WTC11 (cell line): Measurements from ENCODE around the gene IPO13. TPM values are rescaled to one million over a fixed set of nuclear protein-coding genes. Genes with fewer than 3 reads are reported as not detected.

Experiments used
- ATAC-seq: fragments of 200-7000 bp; cut with Tn5 transposase; 2 replicates; pipeline ENCODE4 v1.10.0; 2021; ENCODE audit warnings: mild to moderate bottlenecking, moderate library complexity
- CTCF ChIA-PET: fragments of 300-600 bp; sonication (Branson Sonifier 250); formaldehyde crosslinking; loops from one replicate; lab custom pipeline; 2021; ENCODE audit warnings: antibody characterized with exemption; lab: Charles Lee
- POLR2A ChIA-PET: fragments of 350-600 bp; sonication (Branson Sonifier 250); formaldehyde crosslinking; loops from one replicate; lab custom pipeline; 2021; ENCODE audit warnings: antibody characterized with exemption; lab: Charles Lee
- DNase-seq: peaks from one replicate; pipeline ENCODE4 v3.0.0; 2021; ENCODE audit warnings: low spot score
- H3K27ac Mint-ChIP-seq: 2 replicates; pipeline ENCODE4 v1.8.0; 2021; ENCODE audit warnings: mixed read lengths
- H3K27me3 Mint-ChIP-seq: 2 replicates; pipeline ENCODE4 v1.8.0; 2021; ENCODE audit warnings: low read depth, mild to moderate bottlenecking, moderate library complexity, mixed read lengths
- H3K36me3 Mint-ChIP-seq: 2 replicates; pipeline ENCODE4 v1.8.0; 2021; ENCODE audit warnings: mixed read lengths
- H3K4me1 Mint-ChIP-seq: 2 replicates; pipeline ENCODE4 v1.8.0; 2022; ENCODE audit warnings: mixed read lengths
- H3K4me3 Mint-ChIP-seq: 2 replicates; pipeline ENCODE4 v1.8.0; 2021; ENCODE audit warnings: mild to moderate bottlenecking, moderate library complexity, mixed read lengths
- H3K9me3 Mint-ChIP-seq: 2 replicates; pipeline ENCODE4 v1.8.0; 2021; ENCODE audit warnings: mixed read lengths
- AR ChIP-seq: fragments of 250-450 bp; sonication (Bioruptor Pico); IDR thresholded peaks from 2 replicates; pipeline ENCODE4 v1.9.0; 2021; ENCODE audit warnings: mild to moderate bottlenecking
- CBFB ChIP-seq: sonication (generic); formaldehyde crosslinking; IDR thresholded peaks from 2 replicates; pipeline ENCODE4 v1.8.1; 2022; ENCODE audit warnings: mild to moderate bottlenecking, low read depth, missing genetic modification reagents
- CREB1 ChIP-seq: sonication (generic); formaldehyde crosslinking; IDR thresholded peaks from 2 replicates; pipeline ENCODE4 v1.8.0; 2023; ENCODE audit warnings: mild to moderate bottlenecking, missing genetic modification reagents
- ETV6 ChIP-seq: sonication (generic); formaldehyde crosslinking; IDR thresholded peaks from 2 replicates; pipeline ENCODE4 v1.8.1; 2022; ENCODE audit warnings: mild to moderate bottlenecking, missing genetic modification reagents
- FOXK1 ChIP-seq: sonication (generic); formaldehyde crosslinking; IDR thresholded peaks from 2 replicates; pipeline ENCODE4 v1.8.0; 2022; ENCODE audit warnings: mild to moderate bottlenecking, moderate library complexity, missing genetic modification reagents
- GTF2I ChIP-seq: fragments of 250-450 bp; sonication (Bioruptor Pico); conservative IDR thresholded peaks from 2 replicates; pipeline ENCODE4 v1.4.0; 2021; ENCODE audit warnings: mild to moderate bottlenecking
- IRF2 ChIP-seq: sonication (generic); formaldehyde crosslinking; IDR thresholded peaks from 2 replicates; pipeline ENCODE4 v1.8.0; 2022; ENCODE audit warnings: low read depth, missing genetic modification reagents, borderline replicate concordance
- JAZF1 ChIP-seq: fragments of 250-450 bp; sonication (Bioruptor Pico); IDR thresholded peaks from 2 replicates; pipeline ENCODE4 v1.9.0; 2021; ENCODE audit warnings: moderate library complexity, mild to moderate bottlenecking, inconsistent platforms
- KAT7 ChIP-seq: sonication (generic); formaldehyde crosslinking; IDR thresholded peaks from 2 replicates; pipeline ENCODE4 v1.8.1; 2023; ENCODE audit warnings: missing genetic modification reagents, mild to moderate bottlenecking, borderline replicate concordance
- MYBL2 ChIP-seq: sonication (generic); formaldehyde crosslinking; IDR thresholded peaks from 2 replicates; pipeline ENCODE4 v1.8.1; 2023; ENCODE audit warnings: mild to moderate bottlenecking, moderate library complexity, missing genetic modification reagents
- NFATC4 ChIP-seq: fragments of 250-450 bp; sonication (Bioruptor Pico); IDR thresholded peaks from 2 replicates; pipeline ENCODE4 v1.9.0; 2021; ENCODE audit warnings: mild to moderate bottlenecking
- NFYB ChIP-seq: sonication (generic); formaldehyde crosslinking; conservative IDR thresholded peaks from 2 replicates; pipeline ENCODE4 v1.8.0; 2022; ENCODE audit warnings: low read depth, missing genetic modification reagents
- PRRX2 ChIP-seq: fragments of 250-450 bp; sonication (Bioruptor Pico); IDR thresholded peaks from 2 replicates; pipeline ENCODE4 v1.8.0; 2021; ENCODE audit warnings: mild to moderate bottlenecking
- SP1 ChIP-seq: sonication (generic); formaldehyde crosslinking; conservative IDR thresholded peaks from 2 replicates; pipeline ENCODE4 v1.8.1; 2022; ENCODE audit warnings: missing genetic modification reagents
- TEAD4 ChIP-seq: sonication (generic); formaldehyde crosslinking; IDR thresholded peaks from 2 replicates; pipeline ENCODE4 v1.8.0; 2022; ENCODE audit warnings: mild to moderate bottlenecking, missing genetic modification reagents
- ZNF121 ChIP-seq: sonication (generic); formaldehyde crosslinking; IDR thresholded peaks from 2 replicates; pipeline ENCODE4 v1.8.0; 2023; ENCODE audit warnings: missing genetic modification reagents
- ZNF219 ChIP-seq: sonication (generic); formaldehyde crosslinking; IDR thresholded peaks from 2 replicates; pipeline ENCODE4 v1.8.0; 2023; ENCODE audit warnings: missing genetic modification reagents, mild to moderate bottlenecking, borderline replicate concordance
- ZNF232 ChIP-seq: sonication (generic); formaldehyde crosslinking; IDR thresholded peaks from 2 replicates; pipeline ENCODE4 v1.8.0; 2022; ENCODE audit warnings: mild to moderate bottlenecking, missing genetic modification reagents
- ZNF263 ChIP-seq: sonication (generic); formaldehyde crosslinking; IDR thresholded peaks from 2 replicates; pipeline ENCODE4 v1.8.1; 2022; ENCODE audit warnings: low read depth, mild to moderate bottlenecking, moderate library complexity, missing genetic modification reagents
- ZNF423 ChIP-seq: fragments of 250-450 bp; sonication (Bioruptor Pico); IDR thresholded peaks from 2 replicates; pipeline ENCODE4 v2.1.2; 2022; ENCODE audit warnings: mild to moderate bottlenecking, moderate library complexity
- total RNA-seq: library from RNA; stranded (reverse); gene quantifications from 3 replicates; pipeline ENCODE4 v1.2.3, GENCODE V29; 2021
- TF ChIP-seq, protein P1 (sequence below): fragments of 250-450 bp; sonication (Bioruptor Pico); conservative IDR thresholded peaks from 2 replicates; pipeline ENCODE4 v1.9.0; 2021; ENCODE audit warnings: mild to moderate bottlenecking

IPO13 gene
- total RNA-seq, 1 experiment from 2014 or later: 24.2 TPM

DNA sequence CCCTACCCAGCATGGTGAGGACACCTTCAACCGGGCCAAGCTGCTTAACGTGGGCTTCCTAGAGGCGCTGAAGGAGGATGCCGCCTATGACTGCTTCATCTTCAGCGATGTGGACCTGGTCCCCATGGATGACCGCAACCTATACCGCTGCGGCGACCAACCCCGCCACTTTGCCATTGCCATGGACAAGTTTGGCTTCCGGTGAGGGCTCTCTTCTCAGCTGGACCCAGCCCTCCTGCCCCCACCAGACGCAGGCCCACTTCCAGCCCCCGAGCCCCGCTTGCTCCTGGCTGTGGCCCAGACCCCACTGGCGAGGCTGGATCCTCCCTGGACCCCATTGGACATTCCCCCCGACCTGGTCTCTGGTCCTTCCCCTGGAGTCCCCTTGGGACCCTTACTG is 38.1 kb downstream of the IPO13 start (continued):
- no peak for TF ChIP-seq AR (CRISPR knock-in tag)
- no peak for TF ChIP-seq TEAD4 (CRISPR knock-in tag)
- TF ChIP-seq, protein P1, sequence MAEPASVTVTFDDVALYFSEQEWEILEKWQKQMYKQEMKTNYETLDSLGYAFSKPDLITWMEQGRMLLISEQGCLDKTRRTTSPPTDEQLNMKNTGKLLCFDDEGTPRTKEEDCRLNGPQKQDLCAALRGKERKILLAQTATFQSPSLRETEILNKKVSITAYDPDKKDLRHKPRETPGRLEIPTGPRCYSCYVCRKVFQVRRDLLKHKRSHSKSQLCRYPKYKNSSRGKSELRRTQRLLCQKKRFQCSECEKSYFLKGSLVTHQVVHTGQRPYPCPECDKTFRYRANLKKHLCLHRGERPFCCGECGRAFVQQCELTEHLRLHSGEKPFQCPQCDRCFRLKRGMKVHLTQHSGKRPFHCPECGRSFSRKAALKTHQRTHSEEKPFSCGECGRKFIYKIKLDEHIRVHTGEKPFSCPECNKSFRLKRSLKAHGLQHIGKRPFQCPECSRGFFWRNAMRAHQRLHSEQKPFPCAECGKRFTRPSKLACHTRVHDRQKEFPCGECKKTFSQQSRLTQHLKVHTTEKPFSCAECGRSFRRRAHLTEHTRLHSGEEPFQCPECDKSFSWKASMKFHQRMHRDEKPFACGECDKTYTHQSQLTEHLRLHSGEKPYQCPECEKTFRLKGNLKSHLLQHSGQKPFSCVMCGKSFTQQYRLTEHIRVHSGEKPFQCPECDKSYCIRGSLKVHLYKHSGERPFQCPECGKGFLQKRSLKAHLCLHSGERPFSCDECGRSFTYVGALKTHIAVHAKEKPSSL (CRISPR knock-in tag): no peak

DNA sequence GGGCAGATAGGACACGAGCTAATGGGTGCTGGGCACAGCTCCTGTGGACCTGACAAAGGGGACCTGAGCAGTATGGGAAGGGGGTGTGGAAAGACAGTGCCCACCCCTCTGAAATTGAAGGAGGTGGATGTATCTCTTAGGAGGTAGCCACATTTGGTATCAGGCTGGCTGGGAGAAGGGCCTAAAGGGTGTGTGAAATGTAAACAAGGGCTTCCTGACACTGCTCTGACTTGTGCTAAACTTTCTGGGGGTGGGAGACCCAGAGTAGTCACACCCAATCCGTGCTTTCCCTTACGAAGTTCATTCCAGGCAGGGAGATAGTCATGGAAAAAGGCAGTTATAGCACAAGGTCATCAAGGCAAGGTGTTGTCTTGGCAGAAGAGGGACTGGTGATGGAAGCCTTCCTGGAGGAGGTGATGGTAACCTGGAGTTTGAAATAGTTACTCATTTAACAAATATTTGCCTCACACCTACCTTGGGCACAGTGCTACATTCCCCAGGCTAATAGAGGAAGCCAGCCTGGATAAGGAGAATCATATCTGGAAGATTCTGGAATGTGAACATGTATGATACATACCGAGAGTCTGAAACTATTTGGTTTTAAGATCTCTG is 39.3 kb downstream of the IPO13 start:
- H3K27me3 Mint-ChIP-seq: peaks cover 4% of the 10 kb centered on the region
- ChIA-PET POLR2A (no interaction called here), CTCF (interaction anchor here (1.0 to 1.8 kb wide), 4 partner anchors 9 to 222 kb away, joined by 4 to 8 read pairs (median 4); no protein-coding TSS in a partner anchor)
- no peak for DNase-seq
- no peak overlapping the region; the same call in 1 of the 2 replicates for H3K27ac Mint-ChIP-seq
- H3K36me3 Mint-ChIP-seq: peaks cover 6% of the 10 kb centered on the region; the same call in 1 of the 2 replicates
- H3K9me3 Mint-ChIP-seq: no peaks in the 10 kb centered on the region
- 0 out of 2 replicates have a peak, but pooled peaks cover 3% of the 10 kb centered on the region for H3K4me1 Mint-ChIP-seq
- H3K4me3 Mint-ChIP-seq: no peak overlapping the region
- no peak for TF ChIP-seq GTF2I (CRISPR knock-in tag)
- no peak for TF ChIP-seq ZNF219 (CRISPR knock-in tag)
- no peak for TF ChIP-seq JAZF1
- TF ChIP-seq ZNF423 (CRISPR knock-in tag): no peak
- TF ChIP-seq ZNF232: no peak
- TF ChIP-seq KAT7: no peak
- no peak for TF ChIP-seq CREB1
- no peak for TF ChIP-seq ZNF263 (CRISPR knock-in tag)
- TF ChIP-seq NFATC4 (CRISPR knock-in tag): no peak
- TF ChIP-seq SP1: no peak
- TF ChIP-seq IRF2 (CRISPR knock-in tag): no peak
- no peak for TF ChIP-seq CBFB (CRISPR knock-in tag)
- no peak for TF ChIP-seq FOXK1
- TF ChIP-seq MYBL2: no peak
- TF ChIP-seq ETV6 (CRISPR knock-in tag): no peak
- no peak for TF ChIP-seq PRRX2 (CRISPR knock-in tag)
- TF ChIP-seq NFYB (CRISPR knock-in tag): no peak
- no peak for TF ChIP-seq ZNF121 (CRISPR knock-in tag)
- no peak for TF ChIP-seq AR (CRISPR knock-in tag)
- TF ChIP-seq, all 79 proteins: peak for 0
- no peak for ATAC-seq
